Osteoblast (primary cell): ENCODE results near the gene CBLC. TPM values are rescaled to one million over a fixed set of nuclear protein-coding genes. Genes with fewer than 3 reads are reported as not detected.
"Not testable (repeated sequence)": the region's sequence is repeated elsewhere in the genome, so short reads cannot be mapped to it uniquely, and the experiment has no call there.

Experiments used
- DNase-seq: peaks from one replicate; pipeline ENCODE4 v3.0.0; 2011; ENCODE audit warnings: low spot score, mixed read lengths; ENCODE audit not compliant: insufficient read length; ENCODE audit errors: missing footprints
- H2AFZ ChIP-seq: 2 replicates; pipeline ENCODE4 v1.6.0; 2011; ENCODE audit warnings: mild to moderate bottlenecking, low read length
- H3K27ac ChIP-seq: 2 replicates; pipeline ENCODE4 v1.5.1; 2011; ENCODE audit warnings: mild to moderate bottlenecking, low read depth, low read length, moderate library complexity
- H3K27me3 ChIP-seq: 2 replicates; pipeline ENCODE4 v1.6.0; 2012; ENCODE audit warnings: mild to moderate bottlenecking, control low read depth, inconsistent platforms, low read length, moderate library complexity; ENCODE audit not compliant: insufficient read depth
- H3K36me3 ChIP-seq: 2 replicates; pipeline ENCODE4 v1.5.1; 2011; ENCODE audit warnings: mild to moderate bottlenecking, low read length, control low read depth, moderate library complexity; ENCODE audit not compliant: insufficient read depth
- H3K4me1 ChIP-seq: 2 replicates; pipeline ENCODE4 v1.5.1; 2011; ENCODE audit warnings: mild to moderate bottlenecking, low read length, control low read depth, moderate library complexity; ENCODE audit not compliant: insufficient read depth
- H3K4me2 ChIP-seq: 2 replicates; pipeline ENCODE4 v1.6.0; 2011; ENCODE audit warnings: mild to moderate bottlenecking, low read length; ENCODE audit not compliant: insufficient read depth
- H3K4me3 ChIP-seq: fragments of 200-600 bp; sonication (generic); 3 replicates; pipeline ENCODE4 v1.5.1; 2012; ENCODE audit warnings: mild to moderate bottlenecking, low read length, inconsistent platforms; ENCODE audit not compliant: insufficient read depth
- H3K79me2 ChIP-seq: 2 replicates; pipeline ENCODE4 v1.6.0; 2012; ENCODE audit warnings: mild to moderate bottlenecking, low read length, control low read depth, inconsistent platforms; ENCODE audit not compliant: insufficient read depth
- H3K9me3 ChIP-seq: 2 replicates; pipeline ENCODE4 v1.5.1; 2011; ENCODE audit warnings: low read depth, low read length, control low read depth
- H4K20me1 ChIP-seq: 2 replicates; pipeline ENCODE4 v1.6.0; 2012; ENCODE audit warnings: mild to moderate bottlenecking, low read length, control low read depth; ENCODE audit not compliant: insufficient read depth
- total RNA-seq: library from RNA; depleted of rRNA; stranded (reverse); fragments of >200 nt; gene quantifications from 2 replicates; pipeline ENCODE4 v1.2.3, GENCODE V29; 2012
- TF ChIP-seq, protein P1 (sequence below): IDR thresholded peaks from 2 replicates; pipeline ENCODE4 v1.5.1; 2011; ENCODE audit warnings: mild to moderate bottlenecking, low read depth, low read length, moderate library complexity; ENCODE audit errors: extremely low read depth

CBLC gene
- total RNA-seq, 1 donor, result not detected

DNA sequence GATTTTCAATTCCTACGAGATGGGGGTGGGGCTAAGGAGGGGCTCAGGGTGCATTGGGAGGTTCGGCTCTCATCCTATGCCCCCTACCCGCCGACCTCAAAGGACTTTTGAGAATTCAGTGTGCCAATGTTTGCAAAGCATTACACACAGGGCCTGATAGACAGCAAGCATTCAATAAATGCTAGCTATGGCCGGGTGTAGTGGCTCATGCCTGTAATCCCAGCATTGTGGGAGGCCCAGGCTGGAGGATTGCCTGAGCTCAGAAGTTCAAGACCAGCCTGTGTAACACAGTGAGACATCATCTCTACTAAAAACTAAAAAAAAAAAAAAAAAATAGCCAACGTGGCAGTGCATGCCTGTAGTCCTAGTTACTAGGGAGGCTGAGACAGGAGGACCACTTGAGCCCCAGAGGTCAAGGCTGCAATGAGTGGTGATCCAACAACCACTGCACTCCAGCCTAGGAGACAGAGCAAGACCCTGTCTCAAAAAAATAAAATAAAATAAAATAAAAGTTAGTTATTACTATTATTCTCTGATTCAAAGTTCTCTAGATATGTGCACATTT is 1.9 kb upstream of the CBLC start:
- peaks cover 14% of the 10 kb centered on the region for H3K4me1 ChIP-seq
- no peak overlapping the region for H3K27ac ChIP-seq

DNA sequence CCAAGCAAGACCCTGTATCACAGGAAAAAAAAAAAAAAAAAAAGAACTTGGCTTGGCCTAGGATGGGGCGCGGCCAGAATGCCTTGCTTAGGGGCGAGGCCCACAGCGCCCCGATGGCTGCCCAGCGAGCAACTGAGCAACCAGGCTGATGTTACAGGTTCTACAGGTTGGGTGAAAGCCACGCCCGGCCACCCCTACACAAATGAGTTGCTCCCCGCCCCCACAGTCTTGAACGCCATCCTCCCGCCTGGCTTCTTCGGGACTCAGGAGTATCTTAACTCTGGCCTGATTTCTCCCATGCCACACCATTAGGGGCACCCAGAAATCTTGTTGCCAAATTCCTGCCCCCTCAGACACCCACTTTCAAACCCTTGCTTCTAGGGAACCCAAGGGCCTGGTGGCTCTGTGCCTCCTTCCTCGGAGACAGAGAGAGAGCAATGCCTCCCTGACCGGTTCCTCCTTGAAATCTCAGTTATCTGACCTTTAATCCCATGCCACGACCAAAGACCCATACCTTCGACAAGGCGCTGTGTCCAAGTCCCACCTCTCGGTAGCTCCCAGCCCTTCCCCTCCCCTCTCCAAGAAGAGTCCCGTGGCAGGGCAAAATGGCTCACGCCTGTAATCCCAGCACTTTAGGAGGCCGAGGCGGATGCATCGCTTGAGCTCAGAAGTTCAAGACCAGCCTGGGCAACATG is 1.1 kb upstream of the CBLC start:
- H3K4me1 ChIP-seq, result peaks cover 14% of the 10 kb centered on the region
- H3K79me2 ChIP-seq, result no peaks in the 10 kb centered on the region
- no peaks in the 10 kb centered on the region for H3K27me3 ChIP-seq
- DNase-seq, result no peak
- TF ChIP-seq, protein P1, sequence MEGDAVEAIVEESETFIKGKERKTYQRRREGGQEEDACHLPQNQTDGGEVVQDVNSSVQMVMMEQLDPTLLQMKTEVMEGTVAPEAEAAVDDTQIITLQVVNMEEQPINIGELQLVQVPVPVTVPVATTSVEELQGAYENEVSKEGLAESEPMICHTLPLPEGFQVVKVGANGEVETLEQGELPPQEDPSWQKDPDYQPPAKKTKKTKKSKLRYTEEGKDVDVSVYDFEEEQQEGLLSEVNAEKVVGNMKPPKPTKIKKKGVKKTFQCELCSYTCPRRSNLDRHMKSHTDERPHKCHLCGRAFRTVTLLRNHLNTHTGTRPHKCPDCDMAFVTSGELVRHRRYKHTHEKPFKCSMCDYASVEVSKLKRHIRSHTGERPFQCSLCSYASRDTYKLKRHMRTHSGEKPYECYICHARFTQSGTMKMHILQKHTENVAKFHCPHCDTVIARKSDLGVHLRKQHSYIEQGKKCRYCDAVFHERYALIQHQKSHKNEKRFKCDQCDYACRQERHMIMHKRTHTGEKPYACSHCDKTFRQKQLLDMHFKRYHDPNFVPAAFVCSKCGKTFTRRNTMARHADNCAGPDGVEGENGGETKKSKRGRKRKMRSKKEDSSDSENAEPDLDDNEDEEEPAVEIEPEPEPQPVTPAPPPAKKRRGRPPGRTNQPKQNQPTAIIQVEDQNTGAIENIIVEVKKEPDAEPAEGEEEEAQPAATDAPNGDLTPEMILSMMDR, result no peak
- H2AFZ ChIP-seq, result no peak overlapping the region
- no peaks in the 10 kb centered on the region for H3K36me3 ChIP-seq
- H3K27ac ChIP-seq, result no peak overlapping the region
- no peak overlapping the region for H3K4me2 ChIP-seq
- no peaks in the 10 kb centered on the region for H4K20me1 ChIP-seq
- H3K9me3 ChIP-seq, result no peaks in the 10 kb centered on the region
- no peak overlapping the region for H3K4me3 ChIP-seq

More for the DNA sequence above, 1.9 kb upstream of the CBLC start:
- Histone ChIP-seq H3K4me2 (no peak overlapping the region), H2AFZ (no peak overlapping the region), H3K9me3 (no peaks in the 10 kb centered on the region), H4K20me1 (no peaks in the 10 kb centered on the region), H3K4me3 (no peak overlapping the region), H3K27me3 (no peaks in the 10 kb centered on the region), H3K79me2 (no peaks in the 10 kb centered on the region), H3K36me3 (no peaks in the 10 kb centered on the region)
- TF ChIP-seq, protein P1, result no peak
- peak; percentile 21 for DNase-seq

DNA sequence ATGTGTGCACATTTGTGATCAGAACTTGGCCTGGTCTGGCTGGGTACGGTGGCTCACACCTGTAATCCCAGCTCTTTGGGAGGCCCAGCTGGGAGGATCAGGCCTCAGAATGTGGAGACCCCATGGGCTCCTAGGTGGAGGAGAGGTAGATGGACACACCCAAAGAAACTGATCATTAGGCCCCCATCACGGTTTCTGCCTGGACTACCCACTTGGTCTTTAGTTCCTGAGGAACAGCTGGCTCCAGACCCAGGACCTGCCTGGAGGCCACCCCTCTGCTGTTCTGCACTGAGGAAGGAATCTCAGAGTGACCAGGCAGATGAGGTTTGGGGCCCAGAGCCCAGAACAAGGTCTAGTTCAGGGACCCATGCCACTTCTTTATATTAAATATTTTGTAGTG is 1.5 kb downstream of the CBLC start:
- Histone ChIP-seq H3K36me3 (no peaks in the 10 kb centered on the region), H3K27me3 (no peaks in the 10 kb centered on the region), H2AFZ (no peak overlapping the region), H3K4me1 (peaks cover 8% of the 10 kb centered on the region), H3K27ac (no peak overlapping the region), H4K20me1 (no peaks in the 10 kb centered on the region), H3K4me2 (no peak overlapping the region), H3K4me3 (no peak overlapping the region), H3K9me3 (no peaks in the 10 kb centered on the region), H3K79me2 (no peaks in the 10 kb centered on the region)
- peak; percentile 63 for DNase-seq
- TF ChIP-seq, protein P1, result no peak

DNA sequence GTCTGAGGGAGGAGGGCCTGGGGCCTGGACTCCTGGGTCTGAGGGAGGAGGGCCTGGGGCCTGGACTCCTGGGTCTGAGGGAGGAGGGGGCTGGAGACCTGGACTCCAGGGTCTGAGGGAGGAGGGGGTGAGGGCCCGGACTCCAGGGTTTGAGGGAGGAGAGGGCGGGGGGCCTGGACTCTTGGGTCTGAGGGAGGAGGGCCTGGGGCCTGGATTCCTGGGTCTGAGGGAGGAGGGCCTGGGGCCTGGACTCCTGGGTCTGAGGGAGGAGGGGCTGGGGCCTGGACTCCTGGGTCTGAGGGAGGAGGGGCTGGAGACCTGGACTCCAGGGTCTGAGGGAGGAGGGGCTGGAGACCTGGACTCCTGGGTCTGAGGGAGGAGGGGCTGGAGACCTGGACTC is 4.0 kb downstream of the CBLC start:
- H3K9me3 ChIP-seq, H3K36me3 ChIP-seq, H3K79me2 ChIP-seq, H2AFZ ChIP-seq, DNase-seq, H3K4me1 ChIP-seq, H3K27ac ChIP-seq, H3K27me3 ChIP-seq, H3K4me2 ChIP-seq, H3K4me3 ChIP-seq, H4K20me1 ChIP-seq: not testable (repeated sequence)
